ENCODE measurements around the gene LCN10.

The LCN10 gene

GRCh38 chr9:136740491-136740890 lies 2.2 kb downstream of the LCN10 start:
- in situ Hi-C loops (cut with HindIII; ENCODE audit: low sequenced_read_pairs), result no loop called here

GRCh38 chr9:136740069-136740468 lies 2.7 kb downstream of the LCN10 start:
- in situ Hi-C loops (cut with HindIII; ENCODE audit: low sequenced_read_pairs), result no loop called here

GRCh38 chr9:136739509-136739908 lies 3.2 kb downstream of the LCN10 start:
- in situ Hi-C loops (cut with HindIII; ENCODE audit: low sequenced_read_pairs), result no loop called here

- in situ Hi-C loops (cut with HindIII; ENCODE audit: low sequenced_read_pairs), result no loop called here
Measured at GRCh38 chr9:136738960-136739359, 3.8 kb downstream of the LCN10 start.

- in situ Hi-C loops (cut with HindIII; ENCODE audit: low sequenced_read_pairs), result no loop called here
Measured at GRCh38 chr9:136735812-136736480, 6.8 kb downstream of the LCN10 start.

- in situ Hi-C loops (cut with HindIII; ENCODE audit: low sequenced_read_pairs), result no loop called here
Measured at GRCh38 chr9:136734837-136735496, 7.8 kb downstream of the LCN10 start.

GRCh38 chr9:136733611-136734010 lies 9.1 kb downstream of the LCN10 start:
- in situ Hi-C loops (cut with HindIII; ENCODE audit: low sequenced_read_pairs), result no loop called here

GRCh38 chr9:136732444-136733178 lies 10.1 kb downstream of the LCN10 start:
- in situ Hi-C loops (cut with HindIII; ENCODE audit: low sequenced_read_pairs), result no loop called here

- in situ Hi-C loops (cut with HindIII; ENCODE audit: low sequenced_read_pairs), result no loop called here
Measured at GRCh38 chr9:136729926-136730325, 12.8 kb downstream of the LCN10 start.

- in situ Hi-C loops (cut with HindIII; ENCODE audit: low sequenced_read_pairs), result no loop called here
Measured at GRCh38 chr9:136729144-136729543, 13.6 kb downstream of the LCN10 start.

- in situ Hi-C loops (cut with HindIII; ENCODE audit: low sequenced_read_pairs), result no loop called here
Measured at GRCh38 chr9:136728548-136729123, 14.1 kb downstream of the LCN10 start.

- in situ Hi-C loops (cut with HindIII; ENCODE audit: low sequenced_read_pairs), result no loop called here
Measured at GRCh38 chr9:136728080-136728547, 14.6 kb downstream of the LCN10 start.

GRCh38 chr9:136726631-136727191 lies 16.0 kb downstream of the LCN10 start:
- in situ Hi-C loops (cut with HindIII; ENCODE audit: low sequenced_read_pairs), result no loop called here

GRCh38 chr9:136726118-136726517 lies 16.6 kb downstream of the LCN10 start:
- in situ Hi-C loops (cut with HindIII; ENCODE audit: low sequenced_read_pairs), result no loop called here

GRCh38 chr9:136725612-136726011 lies 17.1 kb downstream of the LCN10 start:
- in situ Hi-C loops (cut with HindIII; ENCODE audit: low sequenced_read_pairs), result no loop called here

- in situ Hi-C loops (cut with HindIII; ENCODE audit: low sequenced_read_pairs), result no loop called here
Measured at GRCh38 chr9:136724772-136725171, 18.0 kb downstream of the LCN10 start.

- in situ Hi-C loops (cut with HindIII; ENCODE audit: low sequenced_read_pairs), result no loop called here
Measured at GRCh38 chr9:136723989-136724388, 18.8 kb downstream of the LCN10 start.

GRCh38 chr9:136723362-136723976 lies 19.3 kb downstream of the LCN10 start:
- in situ Hi-C loops (cut with HindIII; ENCODE audit: low sequenced_read_pairs), result no loop called here

- in situ Hi-C loops (cut with HindIII; ENCODE audit: low sequenced_read_pairs), result no loop called here
Measured at GRCh38 chr9:136722969-136723356, 19.8 kb downstream of the LCN10 start.

- in situ Hi-C loops (cut with HindIII; ENCODE audit: low sequenced_read_pairs), result no loop called here
Measured at GRCh38 chr9:136722093-136722968, 20.4 kb downstream of the LCN10 start.

All from DLD1 (cell line).